Peyer's patch (tissue), 4 donors: ENCODE measurements around the gene FIGLA.

ENCODE experiments used
- CTCF ChIP-seq, 6 experiments: fragments of 450-650 bp in 4 of 6; fragments of 200-600 bp in 2 of 6; sonication (generic) in 1 of 6; IDR thresholded peaks; one replicate each; pipeline ENCODE4 v1.5.1; 2017 to 2019; ENCODE audit warnings: antibody characterized with exemption in 6 of 6, mild to moderate bottlenecking in 3 of 6, moderate library complexity in 1 of 6
- POLR2A ChIP-seq, 2 donors: fragments of 450-650 bp; IDR thresholded peaks; one replicate each; pipeline ENCODE4 v1.5.1; 2017; ENCODE audit warnings: antibody characterized with exemption in 2 of 2, mild to moderate bottlenecking in 2 of 2, moderate library complexity in 2 of 2

- TF ChIP-seq POLR2A (IDR thresholded peaks at IDR 0.05) (no peak), CTCF (IDR thresholded peaks at IDR 0.05) (no peak)
Measured at GRCh38 chr2:70756128-70756527, 34.3 kb downstream of the FIGLA start.
